Bronchial epithelial cell (primary cell): ENCODE data around the gene NTF3. TPM values are rescaled to one million over a fixed set of nuclear protein-coding genes. Genes with fewer than 3 reads are reported as not detected.

Source experiments
- DNase-seq: peaks from one replicate; pipeline ENCODE4 v3.0.0-alpha.2; 2010; ENCODE audit warnings: low read depth
- FAIRE-seq: peaks from 2 replicates; lab custom pipeline; 2011; peaks lifted over from hg19 to GRCh38; lab: Jason Lieb, UNC
- H3K27me3 ChIP-seq: 2 replicates; pipeline ENCODE4 v1.5.1; 2011; ENCODE audit warnings: low read length; ENCODE audit not compliant: control insufficient read depth, insufficient read depth
- H3K36me3 ChIP-seq: 2 replicates; pipeline ENCODE4 v1.5.1; 2011; ENCODE audit warnings: low read length; ENCODE audit not compliant: control insufficient read depth, insufficient read depth
- H3K4me3 ChIP-seq: 2 replicates; pipeline ENCODE4 v1.5.1; 2011; ENCODE audit warnings: mild to moderate bottlenecking, low read depth, low read length, control low read depth
- CTCF ChIP-seq: IDR thresholded peaks from 2 replicates; pipeline ENCODE4 v1.5.1; 2011; ENCODE audit warnings: mild to moderate bottlenecking, moderate library complexity, low read length, control low read depth, inconsistent platforms; ENCODE audit not compliant: insufficient read depth, severe bottlenecking
- total RNA-seq: library from RNA; depleted of rRNA; stranded (reverse); fragments of >200 nt; gene quantifications from 2 replicates; pipeline ENCODE4 v1.2.1, GENCODE V29; 2014

The NTF3 gene
- total RNA-seq, 1 donor from 2014 or later: not detected

DNA sequence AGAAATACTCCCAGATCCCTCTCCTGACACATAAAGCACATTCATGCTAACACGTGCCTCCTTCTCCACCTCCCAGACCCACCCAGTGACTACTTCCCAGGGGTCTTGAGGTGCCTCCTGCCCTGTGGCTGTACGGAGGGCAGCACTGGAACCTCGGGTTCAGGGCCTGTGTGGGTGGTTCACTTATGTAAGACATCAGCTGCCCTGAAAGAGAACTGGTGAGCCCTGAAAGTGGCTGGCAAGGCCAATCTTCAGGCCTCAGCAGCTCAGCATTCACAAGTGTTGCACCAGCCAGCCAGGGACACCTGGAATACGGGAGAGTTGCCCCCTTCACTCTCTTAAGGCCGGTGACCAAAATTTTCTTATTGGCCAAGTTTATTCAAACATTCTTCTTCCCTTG is 38.9 kb upstream of the NTF3 start:
- Histone ChIP-seq H3K27me3 (no peaks in the 10 kb centered on the region), H3K36me3 (no peaks in the 10 kb centered on the region), H3K4me3 (no peak overlapping the region)
- no peak for DNase-seq
- no peak for TF ChIP-seq CTCF
- FAIRE-seq: peak; percentile 52

GRCh38 chr12:5395443-5396271 is 36.3 kb upstream of the NTF3 start:
- no peak for TF ChIP-seq CTCF
- DNase-seq (peak; percentile 36), FAIRE-seq (peak; percentile 28)

DNA sequence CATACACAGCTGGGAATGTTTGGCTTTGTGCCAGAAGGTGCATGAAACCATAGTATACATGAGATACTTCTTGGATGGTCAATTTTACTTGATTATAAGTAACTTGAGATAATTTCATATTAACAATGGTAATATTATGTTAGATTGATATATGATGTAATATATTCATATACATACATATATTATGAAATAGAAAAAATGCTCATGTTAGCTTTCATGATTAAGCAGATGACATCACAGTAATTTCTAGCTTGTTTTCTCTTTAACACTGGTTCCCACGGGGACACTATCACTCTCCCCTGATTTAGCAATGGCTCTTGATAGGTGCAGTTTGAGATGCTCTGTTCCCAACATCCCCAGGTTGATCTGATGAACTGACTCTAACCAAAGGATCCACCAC is 35.4 kb upstream of the NTF3 start:
- DNase-seq (no peak), FAIRE-seq (no peak)
- Histone ChIP-seq H3K4me3 (no peak overlapping the region), H3K27me3 (peaks cover 2% of the 10 kb centered on the region), H3K36me3 (no peaks in the 10 kb centered on the region)
- no peak for TF ChIP-seq CTCF

More at GRCh38 chr12:5395443-5396271, 36.3 kb upstream of the NTF3 start:
- Histone ChIP-seq H3K4me3 (no peak overlapping the region), H3K36me3 (no peaks in the 10 kb centered on the region), H3K27me3 (peaks cover 2% of the 10 kb centered on the region)

DNA sequence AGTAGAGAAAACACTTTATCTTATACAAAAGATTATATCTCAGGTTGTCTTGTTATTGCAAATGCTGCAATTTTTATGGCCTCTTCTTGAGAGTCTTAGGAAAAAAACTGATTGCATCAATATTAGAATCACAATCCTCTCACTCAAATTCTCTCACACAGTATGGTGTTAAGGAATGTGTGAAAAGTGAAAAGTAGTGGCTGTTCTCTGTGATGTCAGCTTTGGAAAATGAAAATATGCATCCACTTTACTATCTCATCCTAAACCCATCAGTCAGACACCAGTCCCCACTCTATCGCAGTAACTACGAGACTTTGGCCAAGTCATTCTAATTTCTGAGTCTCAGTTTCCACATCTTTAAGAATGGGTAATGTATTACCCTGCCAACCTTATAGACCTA is 32.6 kb upstream of the NTF3 start:
- no peak for DNase-seq
- FAIRE-seq: no peak
- Histone ChIP-seq H3K27me3 (peaks cover 4% of the 10 kb centered on the region), H3K36me3 (no peaks in the 10 kb centered on the region), H3K4me3 (no peak overlapping the region)
- no peak for TF ChIP-seq CTCF

GRCh38 chr12:5402009-5402935 is 29.6 kb upstream of the NTF3 start:
- Histone ChIP-seq H3K27me3 (peaks cover 4% of the 10 kb centered on the region), H3K36me3 (no peaks in the 10 kb centered on the region), H3K4me3 (no peak overlapping the region)
- DNase-seq: no peak
- no peak for TF ChIP-seq CTCF
- peak; percentile 28 for FAIRE-seq
